Choroid plexus epithelial cell (primary cell): ENCODE measurements around the gene PLB1.

ENCODE experiments used
- DNase-seq: peaks from one replicate; pipeline ENCODE4 v3.0.0-alpha.2; 2010; ENCODE audit warnings: low read depth
- H3K4me3 ChIP-seq: 2 replicates; pipeline ENCODE4 v1.5.1; 2011; ENCODE audit warnings: low read depth, mild to moderate bottlenecking, control low read depth, low read length, moderate library complexity
- CTCF ChIP-seq: conservative IDR thresholded peaks from 2 replicates; pipeline ENCODE4 v1.5.1; 2011; ENCODE audit warnings: low read depth, mild to moderate bottlenecking, control low read depth, inconsistent platforms, low read length, moderate library complexity

PLB1 gene

DNA sequence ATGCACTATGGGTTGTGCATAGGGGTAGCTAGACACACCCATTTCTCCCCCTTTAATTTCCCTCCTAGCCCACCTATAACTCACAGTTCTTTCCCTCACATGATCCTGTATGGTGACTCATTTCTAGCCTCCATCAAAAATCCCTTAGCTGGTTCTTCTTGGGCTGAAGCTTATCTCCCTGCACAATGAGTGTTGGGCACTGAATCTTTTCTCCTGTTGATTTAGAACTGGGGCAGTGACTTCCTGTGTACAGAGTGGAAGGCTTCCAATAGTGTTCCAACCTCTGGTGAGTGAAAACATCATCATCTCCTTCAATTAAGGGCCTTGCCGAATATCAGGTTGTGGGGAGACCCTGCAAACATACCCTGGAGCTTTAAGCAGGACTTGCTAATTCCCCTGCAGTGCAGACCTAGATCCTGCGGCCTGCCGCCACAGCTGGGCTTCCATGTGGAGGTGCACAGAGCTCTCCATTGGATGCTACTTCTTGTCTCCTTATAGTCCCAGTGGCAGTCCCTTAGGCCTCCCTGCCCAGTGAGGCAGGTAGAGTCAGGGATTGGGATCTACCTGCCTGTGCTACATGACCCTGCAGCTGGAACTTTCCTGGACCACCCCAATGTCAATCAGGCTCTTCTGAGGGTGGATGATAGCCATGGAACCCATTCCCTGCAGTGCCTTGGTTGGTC, 121.8 kb downstream of the PLB1 start:
- no peak for DNase-seq
- H3K4me3 ChIP-seq = no peak overlapping the region
- no peak for TF ChIP-seq CTCF

DNA sequence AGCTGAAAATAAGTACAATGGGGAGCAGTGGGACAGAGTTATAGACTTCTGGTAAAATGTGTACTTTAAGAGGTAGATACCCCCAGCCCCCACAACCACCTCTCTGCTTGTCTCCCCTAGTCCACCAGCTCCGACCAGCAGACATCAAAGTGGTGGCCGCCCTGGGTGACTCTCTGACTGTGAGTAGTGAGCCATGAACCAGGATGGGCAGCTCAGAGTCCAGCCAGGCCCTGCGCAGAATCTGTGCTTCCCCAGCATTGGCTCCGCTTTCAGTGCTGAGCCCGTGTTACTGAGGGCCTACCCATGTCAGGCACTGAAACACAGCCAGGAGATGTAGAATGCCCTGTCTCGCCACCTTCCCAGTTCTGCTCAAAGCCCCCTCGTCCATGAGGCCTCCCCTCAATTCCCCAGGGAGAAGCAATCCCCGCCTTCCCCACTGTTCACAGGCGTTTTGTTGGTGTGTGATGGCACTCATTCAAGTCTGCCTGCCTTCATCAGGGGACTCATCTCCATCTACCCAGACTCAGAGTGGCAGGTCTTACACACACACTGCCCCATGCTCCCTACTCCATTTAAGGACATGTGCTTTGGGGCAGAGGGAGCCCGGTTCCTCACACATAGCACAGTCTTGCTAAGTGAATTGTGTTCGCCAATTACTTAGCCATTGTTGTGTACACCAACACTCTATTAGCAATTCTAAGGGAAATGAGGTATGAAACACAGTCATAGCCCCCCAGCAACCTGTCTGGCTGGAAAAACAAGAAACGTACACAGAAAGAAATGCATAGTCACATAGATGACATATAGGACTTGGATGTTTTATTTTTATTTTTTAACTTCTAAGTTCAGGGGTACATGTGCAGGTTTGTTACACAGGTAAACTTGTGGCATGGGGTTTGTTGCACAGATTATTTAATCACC, 122.6 kb downstream of the PLB1 start:
- no peak for TF ChIP-seq CTCF
- DNase-seq = no peak
- H3K4me3 ChIP-seq = no peak overlapping the region

DNA sequence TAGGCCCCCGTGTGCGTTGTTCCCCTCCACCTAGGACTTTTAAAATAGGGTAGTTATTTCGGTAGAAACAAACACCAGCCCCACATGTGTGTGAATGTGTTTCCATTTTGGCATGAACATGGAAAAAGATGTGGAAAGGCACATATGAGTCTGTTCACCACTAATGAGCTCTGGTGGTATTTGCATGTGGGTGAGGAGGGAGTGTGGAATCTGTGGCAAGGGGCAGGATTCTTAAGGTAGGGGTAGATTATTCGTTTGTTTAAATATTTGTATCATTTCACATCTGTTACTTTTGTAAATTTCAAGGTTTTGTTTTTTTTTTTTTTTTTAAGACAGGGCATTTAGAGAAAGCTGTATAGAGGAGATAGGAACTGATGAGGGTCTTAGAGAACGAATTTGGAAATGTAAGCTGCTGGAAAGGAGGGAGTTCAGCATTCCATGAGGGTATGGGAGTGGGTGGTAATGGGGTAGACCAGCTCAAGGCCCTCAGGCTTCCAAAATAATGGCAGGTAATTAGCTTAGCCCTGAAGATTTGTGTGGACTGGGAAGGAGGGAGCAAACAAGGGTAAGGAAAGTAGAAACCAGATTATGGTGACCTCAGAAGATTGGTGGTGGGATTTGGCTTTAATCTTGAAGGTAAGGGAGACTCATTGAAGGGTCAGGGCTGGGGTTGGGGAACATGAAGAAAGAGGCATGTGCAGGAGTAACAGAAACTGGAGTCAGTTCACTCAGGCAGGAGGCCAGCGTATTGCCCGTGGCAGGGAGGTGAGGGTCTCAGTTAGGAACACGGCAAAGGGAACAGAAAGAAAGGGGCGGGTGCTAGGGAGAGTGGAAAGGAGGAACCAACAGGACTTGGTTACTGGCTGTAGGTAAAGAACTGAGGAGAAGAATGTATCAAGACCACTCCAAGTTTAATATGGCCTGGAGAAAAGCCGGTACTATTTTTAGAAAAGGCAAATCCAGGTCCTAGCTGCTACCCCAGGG, 123.6 kb downstream of the PLB1 start:
- no peak for DNase-seq
- H3K4me3 ChIP-seq = no peak overlapping the region
- no peak for TF ChIP-seq CTCF

DNA sequence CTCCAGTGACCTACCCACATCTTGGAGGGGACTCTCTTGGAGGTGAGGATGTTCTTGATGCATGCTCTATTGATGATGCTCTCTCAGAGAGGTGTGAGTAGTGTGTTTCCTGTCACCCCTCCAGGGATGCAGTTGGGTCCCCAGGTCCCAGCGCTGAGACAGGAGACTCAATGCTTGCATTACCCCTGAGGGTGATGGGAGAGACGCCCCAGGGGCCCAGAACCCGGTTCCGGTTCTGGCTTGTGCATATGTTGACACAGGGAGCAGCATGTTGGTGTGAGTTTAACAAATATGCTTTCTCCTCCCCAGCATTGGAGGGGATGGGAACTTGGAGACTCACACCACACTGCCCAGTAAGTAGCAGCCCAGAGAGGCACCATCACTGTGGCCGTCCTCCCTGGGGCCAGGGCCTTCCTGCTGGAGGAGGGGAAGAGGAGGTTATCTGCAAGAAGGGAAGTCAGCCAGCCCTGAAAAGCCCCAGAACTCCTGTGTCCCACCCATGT, 124.5 kb downstream of the PLB1 start:
- no peak overlapping the region for H3K4me3 ChIP-seq
- no peak for DNase-seq

GRCh38 chr2:28620801-28621171, 124.9 kb downstream of the PLB1 start:
- H3K4me3 ChIP-seq = no peak overlapping the region
- no peak for DNase-seq
- TF ChIP-seq CTCF = no peak

More for the DNA sequence above, 124.5 kb downstream of the PLB1 start:
- no peak for TF ChIP-seq CTCF
